Neural progenitor cell (in vitro differentiated cells): Measurements from ENCODE around the gene NKD1.

Experiments used
- CTCF ChIP-seq: fragments of 200-600 bp; sonication (generic); IDR thresholded peaks from 2 replicates; pipeline ENCODE4 v1.5.1; 2017; ENCODE audit warnings: antibody characterized with exemption, mild to moderate bottlenecking
- EZH2 ChIP-seq: fragments of 200-600 bp; sonication (generic); IDR thresholded peaks from 2 replicates; pipeline ENCODE4 v1.6.1; 2017; ENCODE audit warnings: antibody characterized with exemption, mild to moderate bottlenecking, moderate library complexity
- EZH2phosphoT487 ChIP-seq: fragments of 200-600 bp; sonication (generic); IDR thresholded peaks from 2 replicates; pipeline ENCODE4 v1.6.1; 2017; ENCODE audit warnings: antibody characterized with exemption

- TF ChIP-seq CTCF (no peak), EZH2 (no peak), EZH2phosphoT487 (no peak)
These were observed 72.7 kb downstream of the NKD1 start for GRCh38 chr16:50620646-50621451.
